Heart right ventricle (tissue), 16 donors: Measurements from ENCODE around the gene MFRP. TPM values are rescaled to one million over a fixed set of nuclear protein-coding genes. Genes with fewer than 3 reads are reported as not detected.

ENCODE experiments used
- ATAC-seq, 8 donors: fragments of 200-7000 bp; cut with Tn5 transposase; one replicate each; pipeline ENCODE4 v1.9.1; 2020; ENCODE audit warnings: mild to moderate bottlenecking in 8 of 8, moderate library complexity in 8 of 8, moderate number of reproducible peaks in 1 of 8
- DNase-seq, 2 donors: peaks; one replicate each; pipeline ENCODE4 v3.0.0-alpha.2; 2020
- H3K27ac ChIP-seq, 10 donors: fragments of 200-600 bp; sonication (generic) in 2 of 10; one replicate each; pipeline versions ENCODE4 v1.5.0 to v1.8.0; 2020 to 2022; ENCODE audit warnings: mild to moderate bottlenecking in 3 of 10
- H3K27me3 ChIP-seq, 7 donors: fragments of 200-600 bp; one replicate each; pipeline ENCODE4 v1.8.0; 2021 to 2022; ENCODE audit warnings: mild to moderate bottlenecking in 2 of 7
- H3K36me3 ChIP-seq, 9 donors: fragments of 200-600 bp; sonication (generic) in 1 of 9; one replicate each; pipeline versions ENCODE4 v1.5.0 to v1.8.0; 2020 to 2022; ENCODE audit warnings: mild to moderate bottlenecking in 2 of 9
- H3K4me1 ChIP-seq, 9 donors: fragments of 200-600 bp; sonication (generic) in 1 of 9; one replicate each; pipeline versions ENCODE4 v1.5.0 to v1.8.0; 2020 to 2022; ENCODE audit warnings: mild to moderate bottlenecking in 4 of 9
- H3K4me3 ChIP-seq, 10 donors: fragments of 200-600 bp; sonication (generic) in 2 of 10; one replicate each; pipeline versions ENCODE4 v1.5.0 to v1.8.0; 2020 to 2022; ENCODE audit warnings: mild to moderate bottlenecking in 7 of 10, moderate library complexity in 2 of 10
- H3K9me3 ChIP-seq, 11 donors: fragments of 200-600 bp in 10 of 11; sonication (generic) in 2 of 11; one replicate each; pipeline versions ENCODE4 v1.5.0 to v1.8.0; 2013 to 2022; ENCODE audit warnings: mild to moderate bottlenecking in 2 of 11, control low read depth in 1 of 11, moderate library complexity in 1 of 11
- CTCF ChIP-seq, 9 donors: fragments of 200-600 bp; sonication (generic) in 2 of 9; IDR thresholded peaks; one replicate each; pipeline versions ENCODE4 v1.5.0 to v1.8.0; 2021 to 2022; ENCODE audit warnings: antibody characterized with exemption in 9 of 9, mild to moderate bottlenecking in 5 of 9, moderate library complexity in 1 of 9
- WGBS, 2 donors: extraction: QIAGEN DNeasy Blood & Tissue Kit; methylation state at CpG; one replicate each; pipeline ENCODE4 v1.1.7; 2013; ENCODE audit warnings: inconsistent platforms in 1 of 2; 5-methylcytosine and 5-hydroxymethylcytosine counted together
- intact Hi-C, 10 donors: fragments of 100-400 bp; cut with DNase I; formaldehyde crosslinking; loops; one replicate each; pipeline versions ENCODE4 v1.11.1 to v1.14.2; 2022
- polyA plus RNA-seq, 2 donors: library from polyadenylated mRNA; stranded (reverse); fragments of 200-250 nt; gene quantifications; one replicate each; pipeline ENCODE4 v1.2.3, GENCODE V29; 2013
- total RNA-seq, 10 donors: library from RNA; stranded (reverse); fragmentation: NEBNext Ultra II Directional in 3 of 10; extraction: Animal tissue kit (Norgen Biotek cat#: 25700) in 3 of 10; gene quantifications; one replicate each; pipeline versions ENCODE4 v1.2.1 to v1.2.4, GENCODE V29; 2021 to 2023
- donor health status: Arrhythmogenic right ventricular cardiomyopathy.
- donor health status: ischemic (EF 13 %, LVEDD 7.1; RV severe dilation, severe dysfunction).
- donor health status: healthy with polysubstance abuse.
- donor health status: DM: no; HTN: yes; CAD: no.
- donor health status: DM: no; HTN: no; CAD: no.
- donor health status: ischemic (EF 25% LVEDD 6.9; RV normal size, moderate dysfunction).
- donor health status: ischemic (EF 25% LVEDD 5.7; RV mildly dilated, moderate dysfunction).
- donor health status: healthy.
- donor health status: DM: yes; HTN: yes; CAD: no.
- donor health status: Ischemic cardiomyopathy.
- donor health status: ischemic (EF 35%, LVEDD 5.7; RV mildly dilated, moderate dysfunction).
- donor health status: nonischemic (EF 11% LVEDD 7.7; RV severe dilation, severe dysfunction).
- donor health status: DM: yes; HTN: yes; CAD: no.
- donor health status: PGD.
- donor health status: ischemic (EF 29% LVEDD 5.4; RV normal size, mild dysfunction).
- donor health status: nonischemic (EF 23%, LVEDD 6.1; RV moderate dilation, normal function).

The MFRP gene
- total and polyA plus RNA-seq, 12 donors = 0.04 TPM; not detected in 11

GRCh38 chr11:119320240-119320775 lies 26.2 kb downstream of the MFRP start:
- peaks cover 11 to 84% (median 63%) of the 10 kb centered on the region in 9 donors for H3K4me1 ChIP-seq
- H3K9me3 ChIP-seq = no peaks in the 10 kb centered on the region
- peak overlapping the region in 9 of 10 donors; percentile 31 to 65 (median 58) for H3K4me3 ChIP-seq
- H3K36me3 ChIP-seq = peaks cover 0 to under 1% (median 0%) of the 10 kb centered on the region in 9 donors
- intact Hi-C loops = loop anchor here in 6 of 10 donors (5.0 to 10.0 kb wide), 4 partner anchors 113 to 218 kb away; partner anchors contain the start of genes CBL (in 5 of the 6), ABCG4 (in 1 of the 6) and DPAGT1 (in 1 of the 6)
- ATAC-seq (peak in 6 of 8 donors; percentile 1 to 18 (median 4)), DNase-seq (peak; percentile 60 to 76)
- no peak for TF ChIP-seq CTCF (IDR thresholded peaks at IDR 0.05)
- WGBS, 2 donors = 30 to 51% methylated on average over 16 to 17 of the region's 17 CpGs
- H3K27me3 ChIP-seq = peaks cover 0 to 58% (median 0%) of the 10 kb centered on the region in 7 donors
- H3K27ac ChIP-seq = peak overlapping the region; percentile 85 to 99 (median 92)

GRCh38 chr11:119319700-119320239 lies 26.7 kb downstream of the MFRP start:
- Histone ChIP-seq H3K27me3 (peaks cover 0 to 64% (median 0%) of the 10 kb centered on the region in 7 donors), H3K4me1 (peaks cover 11 to 90% (median 67%) of the 10 kb centered on the region in 9 donors), H3K9me3 (no peaks in the 10 kb centered on the region), H3K36me3 (peaks cover 0 to 6% (median under 1%) of the 10 kb centered on the region in 9 donors), H3K27ac (peak overlapping the region; percentile 85 to 99 (median 92)), H3K4me3 (peak overlapping the region in 4 of 10 donors; percentile 21 to 65 (median 59))
- WGBS, 2 donors = 40 to 55% methylated on average over 11 of the region's 11 CpGs
- no peak for TF ChIP-seq CTCF (IDR thresholded peaks at IDR 0.05)
- DNase-seq (peak in 1 of 2 donors; percentile 71), ATAC-seq (peak in 6 of 8 donors; percentile 2 to 52 (median 21))
- intact Hi-C loops = loop anchor here in 6 of 10 donors (5.0 to 10.0 kb wide), 5 partner anchors 112 to 225 kb away; partner anchors contain the start of genes CBL (in 6 of the 6), ABCG4 (in 1 of the 6) and DPAGT1 (in 1 of the 6)

- DNase-seq = no peak
- no peaks in the 10 kb centered on the region for H3K9me3 ChIP-seq
- intact Hi-C loops = loop anchor here in 2 of 10 donors (5.0 to 10.0 kb wide), 2 partner anchors 112 to 224 kb away; partner anchors contain the start of gene CBL (in 1 of the 2)
- no peak for ATAC-seq
- H3K36me3 ChIP-seq = peaks cover 0 to 11% (median 6%) of the 10 kb centered on the region in 9 donors
- TF ChIP-seq CTCF (IDR thresholded peaks at IDR 0.05) = no peak
- H3K4me1 ChIP-seq = peaks cover 11 to 94% (median 70%) of the 10 kb centered on the region in 9 donors
- 57 to 72% methylated on average over 8 of the region's 8 CpGs for WGBS, 2 donors
- H3K27me3 ChIP-seq = peaks cover 0 to 69% (median 0%) of the 10 kb centered on the region in 7 donors
- peak overlapping the region; percentile 85 to 99 (median 92) for H3K27ac ChIP-seq
- H3K4me3 ChIP-seq = peak overlapping the region in 7 of 10 donors; percentile 3 to 60 (median 13)
These were observed 27.3 kb downstream of the MFRP start for GRCh38 chr11:119319136-119319699.
